Stimulated activated naive CD8-positive, alpha-beta T cell treated with anti-CD3 and anti-CD28 coated beads, Interleukin-15, amount 100 ng/mL, for 72 hours (primary cell): ENCODE data around the gene SLC43A2.
"Not testable (repeated sequence)": the region's sequence is repeated elsewhere in the genome, so short reads cannot be mapped to it uniquely, and the experiment has no call there.

ENCODE experiments used
- ATAC-seq: fragments of 150-1000 bp; cut with Tn5 transposase; 2 replicates; pipeline ENCODE4 v1.10.0; 2021; ENCODE audit warnings: mild to moderate bottlenecking, moderate library complexity
- DNase-seq, 2 donors: peaks; one replicate each; pipeline ENCODE4 v3.0.0; 2021 to 2022
- H3K27ac Mint-ChIP-seq, 2 donors: one replicate each; pipeline ENCODE4 v1.8.0; 2022; ENCODE audit warnings: mild to moderate bottlenecking in 2 of 2, mixed read lengths in 2 of 2, moderate library complexity in 2 of 2
- H3K27me3 Mint-ChIP-seq: one replicate; pipeline ENCODE4 v1.8.0; 2022; ENCODE audit warnings: mixed read lengths
- H3K4me1 Mint-ChIP-seq: one replicate; pipeline ENCODE4 v1.8.0; 2022; ENCODE audit warnings: mild to moderate bottlenecking, mixed read lengths
- H3K4me3 Mint-ChIP-seq, 2 donors: one replicate each; pipeline ENCODE4 v1.8.0; 2022; ENCODE audit warnings: mild to moderate bottlenecking in 2 of 2, mixed read lengths in 2 of 2, moderate library complexity in 1 of 2
- H3K9me3 Mint-ChIP-seq, 2 donors: one replicate each; pipeline ENCODE4 v1.8.0; 2022; ENCODE audit warnings: mixed read lengths in 2 of 2

The SLC43A2 gene

GRCh38 chr17:1590029-1590746 lies 38.4 kb downstream of the SLC43A2 start:
- no peaks in the 10 kb centered on the region for H3K9me3 Mint-ChIP-seq
- no peak for DNase-seq
- no peak overlapping the region for H3K4me3 Mint-ChIP-seq
- ATAC-seq: no peak
- H3K27ac Mint-ChIP-seq: no peak overlapping the region
- H3K4me1 Mint-ChIP-seq: peaks cover 31% of the 10 kb centered on the region
- H3K27me3 Mint-ChIP-seq: no peaks in the 10 kb centered on the region

GRCh38 chr17:1588821-1589585 lies 39.6 kb downstream of the SLC43A2 start:
- DNase-seq (no peak), ATAC-seq (no peak)
- H3K27me3 Mint-ChIP-seq: no peaks in the 10 kb centered on the region
- H3K4me1 Mint-ChIP-seq: peaks cover 28% of the 10 kb centered on the region
- no peak overlapping the region for H3K27ac Mint-ChIP-seq
- H3K9me3 Mint-ChIP-seq: no peaks in the 10 kb centered on the region
- H3K4me3 Mint-ChIP-seq: no peak overlapping the region

- H3K4me3 Mint-ChIP-seq: no peak overlapping the region
- H3K4me1 Mint-ChIP-seq: no peaks in the 10 kb centered on the region
- no peak overlapping the region for H3K27ac Mint-ChIP-seq
- no peak for DNase-seq
- no peaks in the 10 kb centered on the region for H3K27me3 Mint-ChIP-seq
- H3K9me3 Mint-ChIP-seq: no peaks in the 10 kb centered on the region
- ATAC-seq: no peak
Observed at GRCh38 chr17:1584167-1584566, 44.5 kb downstream of the SLC43A2 start.

GRCh38 chr17:1583556-1583955 lies 45.1 kb downstream of the SLC43A2 start:
- H3K4me1 Mint-ChIP-seq: no peaks in the 10 kb centered on the region
- no peaks in the 10 kb centered on the region for H3K27me3 Mint-ChIP-seq
- peak overlapping the region in 1 of 2 donors; percentile 8 for H3K27ac Mint-ChIP-seq
- no peak for ATAC-seq
- no peaks in the 10 kb centered on the region for H3K9me3 Mint-ChIP-seq
- H3K4me3 Mint-ChIP-seq: no peak overlapping the region
- no peak for DNase-seq

GRCh38 chr17:1582374-1582773 lies 46.3 kb downstream of the SLC43A2 start:
- no peak for ATAC-seq
- no peak overlapping the region for H3K27ac Mint-ChIP-seq
- no peak for DNase-seq
- no peak overlapping the region for H3K4me3 Mint-ChIP-seq
- H3K4me1 Mint-ChIP-seq: peaks cover 3% of the 10 kb centered on the region
- no peaks in the 10 kb centered on the region for H3K27me3 Mint-ChIP-seq
- no peaks in the 10 kb centered on the region for H3K9me3 Mint-ChIP-seq

GRCh38 chr17:1580979-1581676 lies 47.5 kb downstream of the SLC43A2 start:
- Mint-ChIP-seq H3K27me3 (no peaks in the 10 kb centered on the region), H3K9me3 (no peaks in the 10 kb centered on the region), H3K4me1 (peaks cover 13% of the 10 kb centered on the region), H3K4me3 (no peak overlapping the region), H3K27ac (peak overlapping the region in 1 of 2 donors; percentile 27)
- ATAC-seq: no peak
- no peak for DNase-seq

GRCh38 chr17:1578029-1578428 lies 50.6 kb downstream of the SLC43A2 start:
- H3K27ac Mint-ChIP-seq: peak overlapping the region in 1 of 2 donors; percentile 14
- ATAC-seq (no peak), DNase-seq (no peak)
- H3K4me1 Mint-ChIP-seq: peaks cover 19% of the 10 kb centered on the region
- H3K27me3 Mint-ChIP-seq: no peaks in the 10 kb centered on the region
- no peaks in the 10 kb centered on the region for H3K9me3 Mint-ChIP-seq
- no peak overlapping the region for H3K4me3 Mint-ChIP-seq

GRCh38 chr17:1577583-1578013 lies 51.0 kb downstream of the SLC43A2 start:
- DNase-seq (no peak), ATAC-seq (no peak)
- Mint-ChIP-seq H3K4me1 (peaks cover 19% of the 10 kb centered on the region), H3K9me3 (no peaks in the 10 kb centered on the region), H3K4me3 (no peak overlapping the region), H3K27me3 (no peaks in the 10 kb centered on the region), H3K27ac (peak overlapping the region; percentile 14 to 74)

GRCh38 chr17:1577182-1577581 lies 51.5 kb downstream of the SLC43A2 start:
- no peaks in the 10 kb centered on the region for H3K27me3 Mint-ChIP-seq
- ATAC-seq (no peak), DNase-seq (no peak)
- H3K4me3 Mint-ChIP-seq: peak overlapping the region; percentile 8 to 32
- H3K9me3 Mint-ChIP-seq: no peaks in the 10 kb centered on the region
- peak overlapping the region in 1 of 2 donors; percentile 25 for H3K27ac Mint-ChIP-seq
- H3K4me1 Mint-ChIP-seq: peaks cover 19% of the 10 kb centered on the region

GRCh38 chr17:1576500-1576899 lies 52.1 kb downstream of the SLC43A2 start:
- Mint-ChIP-seq H3K27me3 (no peaks in the 10 kb centered on the region), H3K4me3 (no peak overlapping the region), H3K9me3 (no peaks in the 10 kb centered on the region), H3K4me1 (peaks cover 19% of the 10 kb centered on the region), H3K27ac (peak overlapping the region in 1 of 2 donors; percentile 34)
- ATAC-seq: no peak
- DNase-seq: no peak

- no peak for DNase-seq
- Mint-ChIP-seq H3K4me1 (peaks cover 19% of the 10 kb centered on the region), H3K27me3 (no peaks in the 10 kb centered on the region), H3K4me3 (no peak overlapping the region), H3K27ac (no peak overlapping the region), H3K9me3 (no peaks in the 10 kb centered on the region)
- no peak for ATAC-seq
Observed at GRCh38 chr17:1574697-1575471, 53.8 kb downstream of the SLC43A2 start.

GRCh38 chr17:1573932-1574696 lies 54.5 kb downstream of the SLC43A2 start:
- Mint-ChIP-seq H3K27ac (peak overlapping the region in 1 of 2 donors; percentile 60), H3K4me1 (peaks cover 19% of the 10 kb centered on the region), H3K4me3 (no peak overlapping the region), H3K9me3 (no peaks in the 10 kb centered on the region), H3K27me3 (no peaks in the 10 kb centered on the region)
- DNase-seq: peak; percentile 83
- peak; percentile 83 for ATAC-seq

- not testable (repeated sequence) for H3K27me3 Mint-ChIP-seq, H3K9me3 Mint-ChIP-seq, H3K27ac Mint-ChIP-seq, DNase-seq, ATAC-seq, H3K4me3 Mint-ChIP-seq
- H3K4me1 Mint-ChIP-seq: peaks cover 22% of the 10 kb centered on the region
Observed at GRCh38 chr17:1572646-1573045, 56.0 kb downstream of the SLC43A2 start.

- Mint-ChIP-seq H3K9me3 (no peaks in the 10 kb centered on the region), H3K27me3 (no peaks in the 10 kb centered on the region), H3K4me3 (no peak overlapping the region), H3K4me1 (peaks cover 23% of the 10 kb centered on the region), H3K27ac (no peak overlapping the region)
- DNase-seq (no peak), ATAC-seq (no peak)
Observed at GRCh38 chr17:1571341-1571704, 57.3 kb downstream of the SLC43A2 start.
